ENCODE data around the gene PCCA. TPM values are rescaled to one million over a fixed set of nuclear protein-coding genes. Genes with fewer than 3 reads are reported as not detected.

Gene PCCA
- total RNA-seq, 1 experiment from 2014 or later = 8.9 TPM

GRCh38 chr13:100195568-100195967 lies 106.7 kb downstream of the PCCA start:
- CTCF ChIA-PET = no interaction called here

GRCh38 chr13:100196375-100196774 lies 107.5 kb downstream of the PCCA start:
- Mint-ChIP-seq H3K4me1 (ENCODE audit: low read depth, unreplicated experiment) (no peaks in the 10 kb centered on the region), H3K4me3 (ENCODE audit: low read depth, unreplicated experiment) (no peak overlapping the region), H3K27me3 (ENCODE audit: unreplicated experiment) (no peaks in the 10 kb centered on the region), H3K36me3 (ENCODE audit: insufficient read depth, unreplicated experiment) (no peaks in the 10 kb centered on the region), H3K27ac (ENCODE audit: unreplicated experiment) (no peak overlapping the region), H3K9me3 (ENCODE audit: low read depth, unreplicated experiment) (no peaks in the 10 kb centered on the region)
- DNase-seq = no peak
- TF ChIP-seq, protein P1, sequence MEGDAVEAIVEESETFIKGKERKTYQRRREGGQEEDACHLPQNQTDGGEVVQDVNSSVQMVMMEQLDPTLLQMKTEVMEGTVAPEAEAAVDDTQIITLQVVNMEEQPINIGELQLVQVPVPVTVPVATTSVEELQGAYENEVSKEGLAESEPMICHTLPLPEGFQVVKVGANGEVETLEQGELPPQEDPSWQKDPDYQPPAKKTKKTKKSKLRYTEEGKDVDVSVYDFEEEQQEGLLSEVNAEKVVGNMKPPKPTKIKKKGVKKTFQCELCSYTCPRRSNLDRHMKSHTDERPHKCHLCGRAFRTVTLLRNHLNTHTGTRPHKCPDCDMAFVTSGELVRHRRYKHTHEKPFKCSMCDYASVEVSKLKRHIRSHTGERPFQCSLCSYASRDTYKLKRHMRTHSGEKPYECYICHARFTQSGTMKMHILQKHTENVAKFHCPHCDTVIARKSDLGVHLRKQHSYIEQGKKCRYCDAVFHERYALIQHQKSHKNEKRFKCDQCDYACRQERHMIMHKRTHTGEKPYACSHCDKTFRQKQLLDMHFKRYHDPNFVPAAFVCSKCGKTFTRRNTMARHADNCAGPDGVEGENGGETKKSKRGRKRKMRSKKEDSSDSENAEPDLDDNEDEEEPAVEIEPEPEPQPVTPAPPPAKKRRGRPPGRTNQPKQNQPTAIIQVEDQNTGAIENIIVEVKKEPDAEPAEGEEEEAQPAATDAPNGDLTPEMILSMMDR (IDR thresholded peaks at IDR 0.05; ENCODE audit: unreplicated experiment) = no peak
- intact Hi-C loops (cut with micrococcal nuclease; ENCODE audit: unreplicated experiment) = no loop called here
- no TSS peak for BruUV-seq (replicated peaks)
- CTCF ChIA-PET = no interaction called here

More at GRCh38 chr13:100195568-100195967, 106.7 kb downstream of the PCCA start:
- no peaks in the 10 kb centered on the region for H3K4me1 Mint-ChIP-seq (ENCODE audit: low read depth, unreplicated experiment)
- TF ChIP-seq, protein P1 (IDR thresholded peaks at IDR 0.05; ENCODE audit: unreplicated experiment) = no peak
- H3K27me3 Mint-ChIP-seq (ENCODE audit: unreplicated experiment) = no peaks in the 10 kb centered on the region
- intact Hi-C loops (cut with micrococcal nuclease; ENCODE audit: unreplicated experiment) = no loop called here
- BruUV-seq (replicated peaks) = no TSS peak
- no peak overlapping the region for H3K27ac Mint-ChIP-seq (ENCODE audit: unreplicated experiment)
- H3K36me3 Mint-ChIP-seq (ENCODE audit: insufficient read depth, unreplicated experiment) = no peaks in the 10 kb centered on the region
- no peak for DNase-seq
- H3K9me3 Mint-ChIP-seq (ENCODE audit: low read depth, unreplicated experiment) = no peaks in the 10 kb centered on the region
- no peak overlapping the region for H3K4me3 Mint-ChIP-seq (ENCODE audit: low read depth, unreplicated experiment)

GRCh38 chr13:100197116-100197515 lies 108.2 kb downstream of the PCCA start:
- Mint-ChIP-seq H3K9me3 (ENCODE audit: low read depth, unreplicated experiment) (no peaks in the 10 kb centered on the region), H3K36me3 (ENCODE audit: insufficient read depth, unreplicated experiment) (no peaks in the 10 kb centered on the region), H3K4me1 (ENCODE audit: low read depth, unreplicated experiment) (no peaks in the 10 kb centered on the region), H3K27me3 (ENCODE audit: unreplicated experiment) (no peaks in the 10 kb centered on the region), H3K27ac (ENCODE audit: unreplicated experiment) (no peak overlapping the region), H3K4me3 (ENCODE audit: low read depth, unreplicated experiment) (no peak overlapping the region)
- intact Hi-C loops (cut with micrococcal nuclease; ENCODE audit: unreplicated experiment) = no loop called here
- DNase-seq = no peak
- no TSS peak for BruUV-seq (replicated peaks)
- CTCF ChIA-PET = no interaction called here
- TF ChIP-seq, protein P1 (IDR thresholded peaks at IDR 0.05; ENCODE audit: unreplicated experiment) = no peak

DNA sequence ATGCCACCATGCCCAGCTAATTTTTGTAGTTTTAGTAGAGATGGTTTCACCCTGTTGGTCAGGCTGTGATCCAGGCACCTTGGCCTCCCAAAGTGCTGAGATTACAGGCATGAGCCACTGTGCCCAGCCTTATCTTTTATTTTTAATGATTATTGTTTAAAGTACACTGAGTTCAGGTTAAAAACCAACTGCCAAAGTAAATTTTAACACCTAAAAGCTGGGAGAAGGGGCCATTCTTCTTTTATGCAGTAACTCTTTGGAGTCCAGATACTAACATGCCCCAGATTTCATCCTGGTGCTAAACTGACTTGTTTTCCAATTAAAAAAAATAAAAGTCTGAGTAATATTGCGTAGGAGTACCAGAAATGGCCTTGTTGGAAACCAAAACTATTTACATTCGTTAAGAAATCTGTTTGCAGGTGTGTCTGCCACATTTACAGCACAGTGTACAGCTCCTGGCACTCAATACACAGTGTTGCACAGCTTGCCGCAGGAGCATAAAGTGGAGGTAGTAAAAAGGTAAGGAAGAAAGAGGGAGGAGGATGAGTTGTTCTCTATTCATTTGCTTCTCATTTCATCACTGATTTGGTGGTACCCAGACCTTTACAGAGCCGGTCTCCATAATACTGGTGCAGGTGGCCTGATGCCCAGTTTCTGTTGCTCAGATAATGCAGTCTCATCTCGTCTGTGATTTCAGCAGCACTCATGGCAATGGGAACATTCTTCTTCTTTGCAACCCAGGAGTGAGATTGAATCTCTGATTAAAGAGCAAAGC lies 108.9 kb downstream of the PCCA start:
- CTCF ChIA-PET = no interaction called here
- no peak overlapping the region for H3K27ac Mint-ChIP-seq (ENCODE audit: unreplicated experiment)
- no peaks in the 10 kb centered on the region for H3K9me3 Mint-ChIP-seq (ENCODE audit: low read depth, unreplicated experiment)
- no peaks in the 10 kb centered on the region for H3K27me3 Mint-ChIP-seq (ENCODE audit: unreplicated experiment)
- TF ChIP-seq, protein P1 (IDR thresholded peaks at IDR 0.05; ENCODE audit: unreplicated experiment) = no peak
- intact Hi-C loops (cut with micrococcal nuclease; ENCODE audit: unreplicated experiment) = no loop called here
- no peak overlapping the region for H3K4me3 Mint-ChIP-seq (ENCODE audit: low read depth, unreplicated experiment)
- no peaks in the 10 kb centered on the region for H3K4me1 Mint-ChIP-seq (ENCODE audit: low read depth, unreplicated experiment)
- no peaks in the 10 kb centered on the region for H3K36me3 Mint-ChIP-seq (ENCODE audit: insufficient read depth, unreplicated experiment)
- no TSS peak for BruUV-seq (replicated peaks)
- DNase-seq = no peak
